HG03460 (cell line): ENCODE measurements around the gene ODF2L.

Experiments used
- ATAC-seq: cut with Tn5 transposase; IDR thresholded peaks from one replicate; pipeline ENCODE4 v1.9.1; 2021; ENCODE audit not compliant: unreplicated experiment

Gene ODF2L

GRCh38 chr1:86322241-86322640, 73.9 kb downstream of the ODF2L start:
- ATAC-seq: no peak

GRCh38 chr1:86318436-86318835, 77.7 kb downstream of the ODF2L start:
- ATAC-seq: no peak

DNA sequence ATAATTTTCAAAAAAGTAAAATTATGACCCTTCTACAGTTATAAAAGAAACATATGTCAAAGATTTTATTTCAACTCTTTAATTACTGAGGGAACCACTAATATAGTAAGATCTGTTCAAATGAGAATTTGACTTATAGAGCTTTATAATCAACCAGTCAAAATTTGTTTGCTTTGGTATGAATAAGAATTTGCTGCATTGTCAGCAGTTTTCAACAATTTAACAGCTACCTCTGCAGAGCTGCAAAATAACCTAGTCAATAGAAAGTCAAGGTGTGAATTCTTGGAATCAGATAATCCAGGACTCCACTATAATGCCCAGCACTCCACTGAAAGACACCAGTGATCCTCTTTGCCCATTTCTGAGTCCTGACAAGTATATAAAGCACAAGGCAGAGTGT, 78.2 kb downstream of the ODF2L start:
- no peak for ATAC-seq

DNA sequence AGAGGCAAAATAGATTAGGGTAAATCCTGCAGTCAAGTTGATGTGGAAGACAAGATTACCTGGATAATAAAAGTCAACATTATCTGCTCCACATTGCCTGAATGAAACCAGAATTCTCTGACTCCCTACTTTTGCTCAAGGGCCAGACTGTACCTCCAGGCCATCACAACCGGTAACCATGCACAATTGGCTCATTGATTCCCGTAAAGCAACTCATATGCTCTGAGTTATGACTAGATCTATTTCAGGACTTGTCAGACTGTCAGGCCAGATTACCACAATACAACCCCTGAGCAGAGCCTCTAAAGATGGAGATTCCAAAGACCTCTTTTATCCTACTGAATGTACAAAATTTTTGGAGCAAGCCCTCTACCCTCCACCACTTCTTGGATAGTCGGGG, 90.4 kb downstream of the ODF2L start:
- no peak for ATAC-seq

GRCh38 chr1:86303041-86303690, 93.0 kb downstream of the ODF2L start:
- ATAC-seq: no peak
